AG04450 (cell line): ENCODE measurements around the gene MAJIN. TPM values are rescaled to one million over a fixed set of nuclear protein-coding genes. Genes with fewer than 3 reads are reported as not detected.

Experiments used
- CTCF ChIA-PET: fragments of 300-600, 350-600 bp; formaldehyde crosslinking; extraction: SDS; loops from one replicate; lab custom pipeline; 2022; ENCODE audit warnings: antibody characterized with exemption, inconsistent platforms; lab: Charles Lee
- POLR2A ChIA-PET: fragments of 350-600 bp; formaldehyde crosslinking; extraction: SDS; loops from one replicate; lab custom pipeline; 2021; ENCODE audit warnings: antibody characterized with exemption, inconsistent platforms; lab: Yijun Ruan, JAX
- DNase-seq: peaks from one replicate; pipeline ENCODE4 v3.0.0-alpha.2; 2011; ENCODE audit warnings: low read depth, low spot score
- H3K27ac ChIP-seq: one replicate; pipeline ENCODE4 v1.5.1; 2012; ENCODE audit warnings: low read depth, low read length, control low read depth
- H3K27me3 ChIP-seq: one replicate; pipeline ENCODE4 v1.6.0; 2012; ENCODE audit warnings: low read length; ENCODE audit not compliant: control insufficient read depth, insufficient read depth
- H3K4me3 ChIP-seq: 2 replicates; pipeline ENCODE4 v1.5.1; 2011; ENCODE audit warnings: mild to moderate bottlenecking, low read depth, low read length, control low read depth
- H3K9me3 ChIP-seq: 2 replicates; pipeline ENCODE4 v1.5.1; 2012; ENCODE audit warnings: low read length; ENCODE audit not compliant: control insufficient read depth, insufficient read depth
- CTCF ChIP-seq: IDR thresholded peaks from 2 replicates; pipeline ENCODE4 v1.5.1; 2011; ENCODE audit warnings: low read depth, low read length, control low read depth, inconsistent platforms
- polyA plus RNA-seq: library from polyadenylated mRNA; depleted of rRNA; stranded (reverse); fragments of >200 nt; gene quantifications from 2 replicates; pipeline ENCODE4 v1.2.3, GENCODE V29; 2011

Gene MAJIN
- polyA plus RNA-seq, 1 experiment = not detected

- Histone ChIP-seq H3K27ac (no peak overlapping the region), H3K4me3 (no peak overlapping the region), H3K27me3 (no peaks in the 10 kb centered on the region), H3K9me3 (no peaks in the 10 kb centered on the region; the same call in 1 of the 2 replicates)
- no peak for TF ChIP-seq CTCF
- DNase-seq = no peak
- ChIA-PET CTCF (interaction anchor here (1.1 kb wide), 1 partner anchor 10 kb away, joined by 4 read pairs; no protein-coding TSS in a partner anchor), POLR2A (interaction anchor here (0.7 kb wide), 1 partner anchor 99 kb away, joined by 5 read pairs; the partner anchor contains the start of gene BATF2)
Measured at GRCh38 chr11:64897381-64898075, 74.4 kb downstream of the MAJIN start.

GRCh38 chr11:64896448-64897022 lies 75.4 kb downstream of the MAJIN start:
- TF ChIP-seq CTCF = no peak
- POLR2A ChIA-PET = interaction anchor here (0.6 to 0.7 kb wide), 2 partner anchors 70 to 100 kb away, joined by 3 to 5 read pairs; partner anchors contain the start of gene BATF2
- DNase-seq = no peak
- Histone ChIP-seq H3K4me3 (no peak overlapping the region), H3K27me3 (no peaks in the 10 kb centered on the region), H3K9me3 (no peaks in the 10 kb centered on the region; the same call in 1 of the 2 replicates), H3K27ac (no peak overlapping the region)
- CTCF ChIA-PET = interaction anchor here (1.1 kb wide), 1 partner anchor 9 kb away, joined by 4 read pairs; no protein-coding TSS in a partner anchor

- ChIA-PET CTCF (interaction anchor here (0.5 to 4.1 kb wide), 13 partner anchors 10 to 108 kb away, joined by 3 to 82 read pairs (median 5); partner anchors contain the start of gene CDC42BPG), POLR2A (interaction anchor here (0.6 kb wide), 1 partner anchor 43 kb away, joined by 3 read pairs; no protein-coding TSS in a partner anchor)
- no peak for DNase-seq
- H3K9me3 ChIP-seq = no peaks in the 10 kb centered on the region; the same call in 1 of the 2 replicates
- TF ChIP-seq CTCF = no peak
- H3K4me3 ChIP-seq = no peak overlapping the region
- no peaks in the 10 kb centered on the region for H3K27me3 ChIP-seq
- H3K27ac ChIP-seq = no peak overlapping the region
Measured at GRCh38 chr11:64894812-64895452, 77.0 kb downstream of the MAJIN start.

GRCh38 chr11:64894070-64894811 lies 77.7 kb downstream of the MAJIN start:
- DNase-seq = no peak
- TF ChIP-seq CTCF = peak; percentile 87
- no peaks in the 10 kb centered on the region for H3K27me3 ChIP-seq
- H3K9me3 ChIP-seq = no peaks in the 10 kb centered on the region; the same call in 1 of the 2 replicates
- ChIA-PET CTCF (interaction anchor here (0.5 to 4.1 kb wide), 17 partner anchors 9 to 116 kb away, joined by 3 to 82 read pairs (median 4); partner anchors contain the start of genes CDC42BPG, PPP2R5B and SF1), POLR2A (interaction anchor here (0.6 kb wide), 1 partner anchor 43 kb away, joined by 3 read pairs; no protein-coding TSS in a partner anchor)
- no peak overlapping the region for H3K4me3 ChIP-seq
- no peak overlapping the region for H3K27ac ChIP-seq
